Activated CD8-positive, alpha-beta memory T cell treated with anti-CD3 and anti-CD28 coated beads, Interleukin-2, amount 50 U/mL, for 1 hour (primary cell): ENCODE data around the gene ETNK2.

Experiments used
- DNase-seq: peaks from one replicate; pipeline ENCODE4 v3.0.0-alpha.2; 2020; ENCODE audit errors: extremely low read depth

ETNK2 gene

GRCh38 chr1:204147406-204148383 is 4.1 kb downstream of the ETNK2 start:
- no peak for DNase-seq

GRCh38 chr1:204146965-204147364 is 4.9 kb downstream of the ETNK2 start:
- no peak for DNase-seq

- no peak for DNase-seq
Measured at GRCh38 chr1:204146309-204146708, 5.5 kb downstream of the ETNK2 start.

- DNase-seq: no peak
Measured at GRCh38 chr1:204145033-204145504, 6.8 kb downstream of the ETNK2 start.

GRCh38 chr1:204143276-204144041 is 8.4 kb downstream of the ETNK2 start:
- no peak for DNase-seq

- DNase-seq: no peak
Measured at GRCh38 chr1:204142032-204142974, 9.5 kb downstream of the ETNK2 start.

- no peak for DNase-seq
Measured at GRCh38 chr1:204141131-204141530, 10.7 kb downstream of the ETNK2 start.

GRCh38 chr1:204139952-204140351 is 11.9 kb downstream of the ETNK2 start:
- no peak for DNase-seq

- DNase-seq: no peak
Measured at GRCh38 chr1:204139088-204139487, 12.8 kb downstream of the ETNK2 start.

- no peak for DNase-seq
Measured at GRCh38 chr1:204136814-204137213, 15.0 kb downstream of the ETNK2 start.

GRCh38 chr1:204134103-204134502 is 17.7 kb downstream of the ETNK2 start:
- no peak for DNase-seq

- DNase-seq: no peak
Measured at GRCh38 chr1:204132718-204133117, 19.1 kb downstream of the ETNK2 start.

- no peak for DNase-seq
Measured at GRCh38 chr1:204131978-204132377, 19.9 kb downstream of the ETNK2 start.

- DNase-seq: no peak
Measured at GRCh38 chr1:204130981-204131892, 20.6 kb downstream of the ETNK2 start.

GRCh38 chr1:204130178-204130577 is 21.7 kb downstream of the ETNK2 start:
- DNase-seq: no peak

GRCh38 chr1:204128964-204129896 is 22.6 kb downstream of the ETNK2 start:
- peak; percentile 12 for DNase-seq

GRCh38 chr1:204128464-204128963 is 23.3 kb downstream of the ETNK2 start:
- no peak for DNase-seq

GRCh38 chr1:204127597-204128242 is 24.1 kb downstream of the ETNK2 start:
- DNase-seq: no peak

GRCh38 chr1:204126956-204127355 is 24.9 kb downstream of the ETNK2 start:
- DNase-seq: no peak
